Right atrium auricular region (tissue), 2 donors: Measurements from ENCODE around the gene ZHX3. TPM values are rescaled to one million over a fixed set of nuclear protein-coding genes. Genes with fewer than 3 reads are reported as not detected.

Source experiments
- DNase-seq: peaks from one replicate; pipeline ENCODE4 v3.0.0-alpha.2; 2019; ENCODE audit warnings: low spot score
- H3K27ac ChIP-seq, 2 donors: fragments of 200-600 bp; sonication (generic); 1 replicate in 1 of 2; 2 replicates in 1 of 2; pipeline ENCODE4 v1.5.1; 2016 to 2019
- H3K27me3 ChIP-seq, 2 donors: fragments of 200-600 bp; sonication (generic); one replicate each; pipeline versions ENCODE4 v1.5.1 to v1.6.0; 2017 to 2019
- H3K36me3 ChIP-seq: fragments of 200-600 bp; sonication (generic); one replicate; pipeline ENCODE4 v1.5.1; 2016
- H3K4me1 ChIP-seq, 2 donors: fragments of 200-600 bp; sonication (generic); one replicate each; pipeline versions ENCODE4 v1.5.1 to v1.6.0; 2017 to 2019
- H3K4me3 ChIP-seq, 2 donors: fragments of 200-600 bp; sonication (generic); 1 replicate in 1 of 2; 2 replicates in 1 of 2; pipeline ENCODE4 v1.5.1; 2017 to 2019; ENCODE audit warnings: mild to moderate bottlenecking in 1 of 2, moderate library complexity in 1 of 2
- H3K9me3 ChIP-seq, 2 donors: fragments of 200-600 bp; sonication (generic); one replicate each; pipeline ENCODE4 v1.5.1; 2019
- CTCF ChIP-seq, 2 donors: fragments of 200-600 bp; sonication (generic); IDR thresholded peaks; one replicate each; pipeline ENCODE4 v1.5.1; 2019; ENCODE audit warnings: antibody characterized with exemption in 2 of 2
- total RNA-seq, 2 donors: library from RNA; depleted of rRNA; stranded (reverse); fragments of >200 nt; gene quantifications; one replicate each; pipeline ENCODE4 v1.1.0, GENCODE V29; 2016

ZHX3 gene
- total RNA-seq, 2 donors from 2014 or later = 23.8 to 25.7 TPM

GRCh38 chr20:41234546-41234945, 83.0 kb downstream of the ZHX3 start:
- TF ChIP-seq CTCF (IDR thresholded peaks at IDR 0.05) = no peak
- Histone ChIP-seq H3K27me3 (no peaks in the 10 kb centered on the region), H3K36me3 (no peaks in the 10 kb centered on the region), H3K4me3 (no peak overlapping the region), H3K27ac (peak overlapping the region; percentile 77 to 81), H3K9me3 (no peaks in the 10 kb centered on the region), H3K4me1 (peaks cover 0 to 53% of the 10 kb centered on the region in 2 donors)
- DNase-seq = no peak

GRCh38 chr20:41234041-41234440, 83.5 kb downstream of the ZHX3 start:
- DNase-seq = no peak
- H3K36me3 ChIP-seq = no peaks in the 10 kb centered on the region
- H3K4me1 ChIP-seq = peaks cover 0 to 58% of the 10 kb centered on the region in 2 donors
- H3K4me3 ChIP-seq = no peak overlapping the region
- no peak for TF ChIP-seq CTCF (IDR thresholded peaks at IDR 0.05)
- no peaks in the 10 kb centered on the region for H3K27me3 ChIP-seq
- peak overlapping the region; percentile 77 to 81 for H3K27ac ChIP-seq
- no peaks in the 10 kb centered on the region for H3K9me3 ChIP-seq

GRCh38 chr20:41232973-41233926, 84.3 kb downstream of the ZHX3 start:
- Histone ChIP-seq H3K4me3 (peak overlapping the region in 1 of 2 donors; percentile 14), H3K4me1 (peaks cover 0 to 65% of the 10 kb centered on the region in 2 donors), H3K36me3 (no peaks in the 10 kb centered on the region), H3K27me3 (no peaks in the 10 kb centered on the region), H3K9me3 (no peaks in the 10 kb centered on the region), H3K27ac (peak overlapping the region; percentile 77 to 81)
- no peak for TF ChIP-seq CTCF (IDR thresholded peaks at IDR 0.05)
- DNase-seq = no peak

GRCh38 chr20:41231136-41231535, 86.4 kb downstream of the ZHX3 start:
- H3K27ac ChIP-seq = peak overlapping the region; percentile 77 to 81
- DNase-seq = no peak
- no peaks in the 10 kb centered on the region for H3K36me3 ChIP-seq
- H3K27me3 ChIP-seq = no peaks in the 10 kb centered on the region
- no peak for TF ChIP-seq CTCF (IDR thresholded peaks at IDR 0.05)
- peaks cover 0 to 65% of the 10 kb centered on the region in 2 donors for H3K4me1 ChIP-seq
- no peak overlapping the region for H3K4me3 ChIP-seq
- no peaks in the 10 kb centered on the region for H3K9me3 ChIP-seq

GRCh38 chr20:41230136-41230535, 87.4 kb downstream of the ZHX3 start:
- no peak for DNase-seq
- no peak for TF ChIP-seq CTCF (IDR thresholded peaks at IDR 0.05)
- no peak overlapping the region for H3K4me3 ChIP-seq
- H3K27me3 ChIP-seq = no peaks in the 10 kb centered on the region
- H3K4me1 ChIP-seq = peaks cover 0 to 64% of the 10 kb centered on the region in 2 donors
- H3K9me3 ChIP-seq = no peaks in the 10 kb centered on the region
- H3K36me3 ChIP-seq = no peaks in the 10 kb centered on the region
- no peak overlapping the region for H3K27ac ChIP-seq
